ENCODE results near the gene CBX2.

DNA sequence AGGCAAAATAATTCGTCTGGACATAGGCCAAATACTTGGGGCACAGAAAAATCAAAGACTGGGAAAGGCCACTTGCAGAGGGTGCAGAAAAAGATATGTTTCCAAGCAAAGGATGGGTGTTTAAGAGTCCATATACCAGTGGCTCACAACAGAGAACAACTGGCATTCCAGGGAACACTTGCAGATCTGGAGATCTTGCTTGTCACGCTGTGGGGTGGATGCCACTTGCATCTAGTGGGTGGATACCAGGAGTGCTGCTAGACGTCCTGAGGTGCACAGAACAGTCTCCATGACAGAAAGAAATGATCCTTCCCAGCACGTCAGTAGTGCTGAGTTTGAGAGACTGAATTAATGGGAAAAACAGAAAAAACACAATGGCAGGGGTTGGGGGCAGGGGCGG is 10.5 kb downstream of the CBX2 start:
- no peak for TF ChIP-seq POLR2A (IDR thresholded peaks at IDR 0.05)
- TF ChIP-seq, protein P1, sequence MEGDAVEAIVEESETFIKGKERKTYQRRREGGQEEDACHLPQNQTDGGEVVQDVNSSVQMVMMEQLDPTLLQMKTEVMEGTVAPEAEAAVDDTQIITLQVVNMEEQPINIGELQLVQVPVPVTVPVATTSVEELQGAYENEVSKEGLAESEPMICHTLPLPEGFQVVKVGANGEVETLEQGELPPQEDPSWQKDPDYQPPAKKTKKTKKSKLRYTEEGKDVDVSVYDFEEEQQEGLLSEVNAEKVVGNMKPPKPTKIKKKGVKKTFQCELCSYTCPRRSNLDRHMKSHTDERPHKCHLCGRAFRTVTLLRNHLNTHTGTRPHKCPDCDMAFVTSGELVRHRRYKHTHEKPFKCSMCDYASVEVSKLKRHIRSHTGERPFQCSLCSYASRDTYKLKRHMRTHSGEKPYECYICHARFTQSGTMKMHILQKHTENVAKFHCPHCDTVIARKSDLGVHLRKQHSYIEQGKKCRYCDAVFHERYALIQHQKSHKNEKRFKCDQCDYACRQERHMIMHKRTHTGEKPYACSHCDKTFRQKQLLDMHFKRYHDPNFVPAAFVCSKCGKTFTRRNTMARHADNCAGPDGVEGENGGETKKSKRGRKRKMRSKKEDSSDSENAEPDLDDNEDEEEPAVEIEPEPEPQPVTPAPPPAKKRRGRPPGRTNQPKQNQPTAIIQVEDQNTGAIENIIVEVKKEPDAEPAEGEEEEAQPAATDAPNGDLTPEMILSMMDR (IDR thresholded peaks at IDR 0.05), result no peak
